Measurements from ENCODE around the gene SH3PXD2A.

DNA sequence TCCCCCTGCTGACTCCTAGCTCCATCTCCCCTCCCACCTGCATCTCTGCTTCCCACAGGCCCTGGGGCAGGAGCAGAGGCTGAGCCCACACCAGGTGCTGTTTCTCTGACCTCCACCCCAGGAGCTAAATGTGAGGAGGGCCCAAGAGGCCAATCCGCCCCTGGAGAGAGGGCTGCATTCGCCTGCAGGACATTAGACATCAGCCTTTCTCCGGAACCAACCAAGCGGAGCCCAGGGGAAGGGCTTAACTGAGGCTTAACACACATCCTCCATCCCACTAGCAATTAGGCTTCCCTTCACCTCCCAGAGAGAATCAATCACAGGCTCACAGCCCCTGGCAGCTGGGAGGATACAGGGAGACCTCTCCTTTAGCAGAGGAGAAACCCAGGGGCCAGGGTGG, 50.5 kb downstream of the SH3PXD2A start:
- TF ChIP-seq, protein P1, sequence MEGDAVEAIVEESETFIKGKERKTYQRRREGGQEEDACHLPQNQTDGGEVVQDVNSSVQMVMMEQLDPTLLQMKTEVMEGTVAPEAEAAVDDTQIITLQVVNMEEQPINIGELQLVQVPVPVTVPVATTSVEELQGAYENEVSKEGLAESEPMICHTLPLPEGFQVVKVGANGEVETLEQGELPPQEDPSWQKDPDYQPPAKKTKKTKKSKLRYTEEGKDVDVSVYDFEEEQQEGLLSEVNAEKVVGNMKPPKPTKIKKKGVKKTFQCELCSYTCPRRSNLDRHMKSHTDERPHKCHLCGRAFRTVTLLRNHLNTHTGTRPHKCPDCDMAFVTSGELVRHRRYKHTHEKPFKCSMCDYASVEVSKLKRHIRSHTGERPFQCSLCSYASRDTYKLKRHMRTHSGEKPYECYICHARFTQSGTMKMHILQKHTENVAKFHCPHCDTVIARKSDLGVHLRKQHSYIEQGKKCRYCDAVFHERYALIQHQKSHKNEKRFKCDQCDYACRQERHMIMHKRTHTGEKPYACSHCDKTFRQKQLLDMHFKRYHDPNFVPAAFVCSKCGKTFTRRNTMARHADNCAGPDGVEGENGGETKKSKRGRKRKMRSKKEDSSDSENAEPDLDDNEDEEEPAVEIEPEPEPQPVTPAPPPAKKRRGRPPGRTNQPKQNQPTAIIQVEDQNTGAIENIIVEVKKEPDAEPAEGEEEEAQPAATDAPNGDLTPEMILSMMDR (IDR thresholded peaks at IDR 0.05 in 8 of 11, conservative IDR thresholded peaks at IDR 0.05 in 3 of 11) = no peak
- TF ChIP-seq POLR2AphosphoS5 (IDR thresholded peaks at IDR 0.05) (no peak), POLR2A (IDR thresholded peaks at IDR 0.05) (no peak)
